B cell (primary cell): Measurements from ENCODE around the gene PHACTR2. TPM values are rescaled to one million over a fixed set of nuclear protein-coding genes. Genes with fewer than 3 reads are reported as not detected.

ENCODE experiments used
- ATAC-seq: fragments of 200-7000 bp; cut with Tn5 transposase; one replicate; pipeline ENCODE4 v1.10.0; 2021; ENCODE audit warnings: low read depth, mild to moderate bottlenecking, moderate number of reproducible peaks, moderate library complexity
- CTCF ChIA-PET: fragments of 350-600 bp; sonication (Branson Sonifier 250); formaldehyde crosslinking; loops from one replicate; lab custom pipeline; 2021; ENCODE audit warnings: antibody characterized with exemption, inconsistent platforms; lab: Charles Lee
- POLR2A ChIA-PET: fragments of 350-600 bp; sonication (Branson Sonifier 250); formaldehyde crosslinking; loops from one replicate; lab custom pipeline; 2021; ENCODE audit warnings: antibody characterized with exemption; lab: Charles Lee
- DNase-seq: peaks from one replicate; pipeline ENCODE4 v3.0.0; 2013
- H2AFZ ChIP-seq: 2 replicates; pipeline ENCODE4 v1.6.1; 2012; ENCODE audit warnings: mild to moderate bottlenecking, low read depth, low read length; ENCODE audit not compliant: insufficient read depth, poor library complexity, severe bottlenecking
- H3K27ac ChIP-seq, 2 donors: 1 replicate in 1 of 2; 2 replicates in 1 of 2; pipeline ENCODE4 v1.5.1; 2012 to 2013; ENCODE audit warnings: low read length in 2 of 2, mild to moderate bottlenecking in 2 of 2, moderate library complexity in 1 of 2
- H3K27me3 ChIP-seq, 4 experiments: fragments of 200-600 bp in 1 of 4; sonication (generic) in 1 of 4; replicated peaks in 1 of 4; 1 replicate in 2 of 4; 2 replicates in 2 of 4; pipeline versions ENCODE4 v1.6.1 to v1.7.0; 2013 to 2016; ENCODE audit warnings: low read length in 3 of 4, mild to moderate bottlenecking in 2 of 4, mixed read lengths in 1 of 4, moderate library complexity in 1 of 4; ENCODE audit not compliant: insufficient read depth in 4 of 4, control insufficient read depth in 3 of 4; ENCODE audit errors: control extremely low read depth in 1 of 4
- H3K36me3 ChIP-seq, 2 experiments: replicated peaks in 1 of 2; 1 replicate in 1 of 2; 2 replicates in 1 of 2; pipeline versions ENCODE4 v1.6.1 to v1.7.1; 2013; ENCODE audit warnings: low read length in 1 of 2; ENCODE audit not compliant: insufficient read depth in 2 of 2, control insufficient read depth in 1 of 2; ENCODE audit errors: control extremely low read depth in 1 of 2, extremely low read depth in 1 of 2
- H3K4me1 ChIP-seq, 2 donors: fragments of 200-600 bp in 1 of 2; sonication (generic) in 1 of 2; 1 replicate in 1 of 2; 2 replicates in 1 of 2; pipeline versions ENCODE4 v1.5.1 to v1.6.1; 2013 to 2017; ENCODE audit warnings: low read length in 2 of 2; ENCODE audit not compliant: control insufficient read depth in 2 of 2, insufficient read depth in 2 of 2
- H3K4me2 ChIP-seq: replicated peaks from 2 replicates; pipeline ENCODE3; 2012; ENCODE audit warnings: mild to moderate bottlenecking, low read depth, low read length; ENCODE audit not compliant: poor library complexity, severe bottlenecking
- H3K4me3 ChIP-seq, 5 experiments: fragments of 200-600 bp in 1 of 5; sonication (generic) in 1 of 5; 1 replicate in 3 of 5; 2 replicates in 2 of 5; pipeline versions ENCODE4 v1.5.1 to v1.7.0; 2011 to 2016; ENCODE audit warnings: low read length in 4 of 5, mild to moderate bottlenecking in 4 of 5, low read depth in 2 of 5, control low read depth in 1 of 5, moderate library complexity in 1 of 5; ENCODE audit not compliant: insufficient read depth in 1 of 5; ENCODE audit errors: control extremely low read depth in 1 of 5, extremely low read depth in 1 of 5
- H3K79me2 ChIP-seq: fragments of 200-600 bp; sonication (generic); one replicate; pipeline ENCODE4 v1.6.0; 2016; ENCODE audit warnings: low read length; ENCODE audit not compliant: control insufficient read depth, insufficient read depth
- H3K9ac ChIP-seq: fragments of 200-600 bp; sonication (generic); 2 replicates; pipeline ENCODE4 v1.6.1; 2017; ENCODE audit warnings: mild to moderate bottlenecking, low read length, moderate library complexity
- H3K9me3 ChIP-seq, 3 donors: one replicate each; pipeline versions ENCODE4 v1.6.1 to v1.7.1; 2013; ENCODE audit warnings: low read length in 2 of 3; ENCODE audit not compliant: control insufficient read depth in 2 of 3, insufficient read depth in 1 of 3; ENCODE audit errors: control extremely low read depth in 1 of 3
- H4K20me1 ChIP-seq: 2 replicates; pipeline ENCODE4 v1.6.0; 2012; ENCODE audit warnings: mild to moderate bottlenecking, low read length; ENCODE audit not compliant: insufficient read depth, control insufficient read depth, poor library complexity, severe bottlenecking
- H3K27ac Mint-ChIP-seq: one replicate; pipeline ENCODE4 v1.8.0; 2021; ENCODE audit warnings: mixed read lengths
- H3K27me3 Mint-ChIP-seq: one replicate; pipeline ENCODE4 v1.8.0; 2021; ENCODE audit warnings: mixed read lengths
- H3K4me1 Mint-ChIP-seq: one replicate; pipeline ENCODE4 v1.8.0; 2021; ENCODE audit warnings: mixed read lengths
- H3K4me3 Mint-ChIP-seq: one replicate; pipeline ENCODE4 v1.8.0; 2021; ENCODE audit warnings: mixed read lengths
- H3K9me3 Mint-ChIP-seq: one replicate; pipeline ENCODE4 v1.8.0; 2022; ENCODE audit warnings: mixed read lengths; ENCODE audit not compliant: insufficient read depth
- CTCF ChIP-seq: fragments of 200-600 bp; IDR thresholded peaks from one replicate; pipeline ENCODE4 v1.8.0; 2022; ENCODE audit warnings: antibody characterized with exemption, mild to moderate bottlenecking
- EZH2 ChIP-seq: IDR thresholded peaks from 2 replicates; pipeline ENCODE4 v1.6.1; 2012; ENCODE audit warnings: borderline replicate concordance, low read depth, mild to moderate bottlenecking, moderate library complexity, low read length; ENCODE audit not compliant: insufficient read depth, poor library complexity, severe bottlenecking
- WGBS: methylation state at CpG from one replicate; pipeline ENCODE4 v1.1.5; 2013; ENCODE audit warnings: missing lambda C conversion rate; ENCODE audit not compliant: insufficient coverage; 5-methylcytosine and 5-hydroxymethylcytosine counted together
- intact Hi-C: fragments of 100-400 bp; cut with micrococcal nuclease; formaldehyde crosslinking; loops from one replicate; pipeline ENCODE4 v1.10.0; 2022
- polyA plus RNA-seq: library from polyadenylated mRNA; depleted of rRNA; stranded (reverse); fragments of >200 nt; gene quantifications from 2 replicates; pipeline ENCODE4 v1.2.3, GENCODE V29; 2012
- total RNA-seq, 2 donors: library from RNA; stranded (reverse); fragments of 120-200 nt in 1 of 2; gene quantifications; 1 replicate in 1 of 2; 2 replicates in 1 of 2; pipeline versions ENCODE4 v1.2.3 to v1.2.4, GENCODE V29; 2013 to 2022

PHACTR2 gene
- total and polyA plus RNA-seq, 2 donors (not counting 1 experiment from before 2014, with no cell fraction given): 1.1 to 10.6 TPM

GRCh38 chr6:143766185-143766553 lies 88.4 kb downstream of the PHACTR2 start:
- POLR2A ChIA-PET: no interaction called here
- Mint-ChIP-seq H3K27ac (no peak overlapping the region), H3K9me3 (no peaks in the 10 kb centered on the region), H3K4me3 (no peak overlapping the region), H3K4me1 (no peaks in the 10 kb centered on the region), H3K27me3 (no peaks in the 10 kb centered on the region)
- Histone ChIP-seq H3K9me3 (no peaks in the 10 kb centered on the region), H3K27ac (no peak overlapping the region), H3K4me1 (no peaks in the 10 kb centered on the region), H2AFZ (no peak overlapping the region), H3K36me3 (no peaks in the 10 kb centered on the region), H3K9ac (no peak overlapping the region), H3K27me3 (no peaks in the 10 kb centered on the region), H4K20me1 (no peaks in the 10 kb centered on the region), H3K4me2 (no peak overlapping the region), H3K4me3 (no peak overlapping the region), H3K79me2 (no peaks in the 10 kb centered on the region)
- ATAC-seq (no peak), DNase-seq (no peak)
- WGBS: 100% methylated on average over 1 of the region's 1 CpG
- CTCF ChIA-PET: no interaction called here
- intact Hi-C loops: no loop called here
- TF ChIP-seq CTCF (no peak), EZH2 (no peak)

GRCh38 chr6:143767433-143767832 lies 89.7 kb downstream of the PHACTR2 start:
- Histone ChIP-seq H3K79me2 (no peaks in the 10 kb centered on the region), H3K27me3 (no peaks in the 10 kb centered on the region), H3K9ac (no peak overlapping the region), H4K20me1 (no peaks in the 10 kb centered on the region), H2AFZ (no peak overlapping the region), H3K27ac (no peak overlapping the region), H3K9me3 (no peaks in the 10 kb centered on the region), H3K4me1 (no peaks in the 10 kb centered on the region), H3K36me3 (no peaks in the 10 kb centered on the region), H3K4me3 (no peak overlapping the region), H3K4me2 (no peak overlapping the region)
- 100% methylated on average over 1 of the region's 2 CpGs for WGBS
- Mint-ChIP-seq H3K4me1 (no peaks in the 10 kb centered on the region), H3K4me3 (no peak overlapping the region), H3K27me3 (no peaks in the 10 kb centered on the region), H3K27ac (no peak overlapping the region), H3K9me3 (no peaks in the 10 kb centered on the region)
- intact Hi-C loops: no loop called here
- ATAC-seq (no peak), DNase-seq (no peak)
- ChIA-PET POLR2A (no interaction called here), CTCF (no interaction called here)
- TF ChIP-seq CTCF: no peak
- TF ChIP-seq EZH2: no peak
